Thymus (tissue), 11 donors: ENCODE measurements around the gene CDK11A. TPM values are rescaled to one million over a fixed set of nuclear protein-coding genes. Genes with fewer than 3 reads are reported as not detected.
"Not testable (repeated sequence)": the region's sequence is repeated elsewhere in the genome, so short reads cannot be mapped to it uniquely, and the experiment has no call there.

ENCODE experiments used
- DNase-seq, 9 donors: peaks; one replicate each; pipeline ENCODE4 v3.0.0-alpha.2; 2013; ENCODE audit warnings: low spot score in 9 of 9, low read depth in 6 of 9, missing footprints in 1 of 9
- H3K27ac ChIP-seq, 2 donors: one replicate each; pipeline ENCODE4 v1.5.1; 2013; ENCODE audit warnings: control low read depth in 1 of 2, low read depth in 1 of 2, low read length in 1 of 2, mild to moderate bottlenecking in 1 of 2, moderate library complexity in 1 of 2
- H3K27me3 ChIP-seq, 2 donors: one replicate each; pipeline ENCODE4 v1.5.1; 2013; ENCODE audit warnings: low read length in 1 of 2; ENCODE audit not compliant: control insufficient read depth in 2 of 2, insufficient read depth in 1 of 2
- H3K36me3 ChIP-seq, 2 donors: one replicate each; pipeline ENCODE4 v1.5.1; 2013; ENCODE audit warnings: low read length in 1 of 2, mild to moderate bottlenecking in 1 of 2, moderate library complexity in 1 of 2; ENCODE audit not compliant: control insufficient read depth in 2 of 2, insufficient read depth in 2 of 2
- H3K4me1 ChIP-seq, 2 donors: one replicate each; pipeline ENCODE4 v1.5.1; 2013; ENCODE audit warnings: low read length in 2 of 2; ENCODE audit not compliant: control insufficient read depth in 2 of 2, insufficient read depth in 2 of 2
- H3K4me3 ChIP-seq, 2 donors: one replicate each; pipeline ENCODE4 v1.5.1; 2013; ENCODE audit warnings: low read length in 2 of 2, control low read depth in 1 of 2, mild to moderate bottlenecking in 1 of 2
- H3K9me3 ChIP-seq, 2 donors: one replicate each; pipeline ENCODE4 v1.5.1; 2013; ENCODE audit warnings: low read length in 1 of 2, mild to moderate bottlenecking in 1 of 2; ENCODE audit not compliant: control insufficient read depth in 2 of 2, insufficient read depth in 1 of 2
- WGBS: extraction: QIAGEN DNeasy Blood & Tissue Kit; methylation state at CpG from one replicate; pipeline ENCODE4 v1.1.7; 2013; 5-methylcytosine and 5-hydroxymethylcytosine counted together
- polyA plus RNA-seq: library from polyadenylated mRNA; stranded (reverse); fragments of 200-250 nt; gene quantifications from one replicate; pipeline ENCODE4 v1.2.3, GENCODE V29; 2013
- total RNA-seq: library from RNA; stranded (reverse); fragments of 120-200 nt; gene quantifications from one replicate; pipeline ENCODE4 v1.2.4, GENCODE V29; 2013
- donor health status: healthy.

The CDK11A gene
- total and polyA plus RNA-seq, 2 donors = 19.8 to 52.2 TPM

DNA sequence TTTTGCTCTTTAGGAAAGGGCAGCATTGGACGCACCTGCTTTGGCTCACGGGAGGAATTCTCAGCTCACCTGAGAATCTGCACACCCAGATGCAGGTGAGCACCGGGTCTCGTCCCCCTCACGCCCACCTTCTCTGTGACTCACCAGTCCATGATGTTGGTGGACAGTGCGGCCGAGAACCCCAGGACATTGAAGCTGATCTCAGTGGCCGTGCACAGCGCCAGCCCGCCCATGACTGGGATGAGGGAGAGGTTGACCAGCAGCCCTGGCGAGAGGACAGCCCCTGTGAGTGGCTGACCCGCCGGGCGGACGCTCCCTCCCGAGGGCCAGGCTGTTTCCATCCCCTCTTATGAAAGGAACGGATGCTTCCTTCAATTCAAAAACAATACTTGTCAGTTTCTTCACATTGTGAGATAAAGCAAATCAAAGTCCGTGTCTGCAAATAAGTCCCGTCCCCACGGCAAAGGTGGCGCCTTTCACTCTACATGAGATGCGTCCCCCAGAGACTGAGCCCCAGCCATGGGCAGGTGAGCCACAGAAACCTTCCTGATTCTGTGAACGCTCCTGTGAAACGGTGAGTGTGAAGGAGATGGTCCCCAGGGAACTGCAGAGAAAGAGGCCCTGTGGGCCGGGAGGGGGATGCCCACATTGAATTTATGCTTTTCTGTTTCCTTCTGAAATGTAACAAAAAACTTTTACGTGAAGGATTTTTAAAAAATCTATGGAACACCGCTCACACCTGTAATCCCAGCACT lies 52.6 kb downstream of the CDK11A start:
- H3K27me3 ChIP-seq = no peaks in the 10 kb centered on the region
- WGBS = 91% methylated on average over 27 of the region's 27 CpGs
- H3K4me3 ChIP-seq = no peak overlapping the region
- H3K27ac ChIP-seq = no peak overlapping the region
- no peak for DNase-seq
- peaks cover 51 to 55% of the 10 kb centered on the region in 2 donors for H3K36me3 ChIP-seq
- H3K4me1 ChIP-seq = peaks cover 0 to 2% of the 10 kb centered on the region in 2 donors
- no peaks in the 10 kb centered on the region for H3K9me3 ChIP-seq

DNA sequence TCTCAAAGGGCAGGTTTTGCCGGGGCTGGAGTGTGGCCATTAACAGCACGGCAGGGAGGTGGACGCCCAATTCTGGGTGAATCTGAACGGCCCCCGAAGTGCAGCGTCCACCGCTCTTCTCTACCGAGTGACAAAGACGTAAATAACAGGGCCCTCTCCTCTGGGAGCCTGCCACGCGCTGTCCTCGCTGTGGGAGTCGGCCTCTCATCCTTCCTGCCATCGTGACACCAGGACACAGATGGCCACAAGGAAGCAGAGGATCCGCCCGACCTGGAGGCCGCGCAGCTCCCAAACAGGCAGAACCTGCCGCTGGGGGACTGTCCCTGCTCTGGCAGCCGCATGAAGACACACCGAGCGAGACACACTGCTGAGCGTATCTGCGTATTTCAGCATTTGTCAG lies 53.3 kb downstream of the CDK11A start:
- 98% methylated on average over 24 of the region's 24 CpGs for WGBS
- no peak for DNase-seq
- Histone ChIP-seq H3K27me3 (no peaks in the 10 kb centered on the region), H3K27ac (no peak overlapping the region), H3K4me1 (peaks cover 0 to 2% of the 10 kb centered on the region in 2 donors), H3K9me3 (no peaks in the 10 kb centered on the region), H3K36me3 (peaks cover 57 to 61% of the 10 kb centered on the region in 2 donors), H3K4me3 (no peak overlapping the region)

GRCh38 chr1:1669468-1670440 lies 54.4 kb downstream of the CDK11A start:
- DNase-seq = no peak
- Histone ChIP-seq H3K27ac (no peak overlapping the region), H3K9me3 (no peaks in the 10 kb centered on the region), H3K27me3 (no peaks in the 10 kb centered on the region), H3K4me1 (peaks cover 0 to 2% of the 10 kb centered on the region in 2 donors), H3K36me3 (peaks cover 69 to 70% of the 10 kb centered on the region in 2 donors), H3K4me3 (no peak overlapping the region)
- 98% methylated on average over 43 of the region's 43 CpGs for WGBS

- Histone ChIP-seq H3K27ac (no peak overlapping the region), H3K36me3 (peaks cover 56% of the 10 kb centered on the region in 2 donors), H3K4me1 (peaks cover 0 to 2% of the 10 kb centered on the region in 2 donors), H3K9me3 (no peaks in the 10 kb centered on the region), H3K27me3 (no peaks in the 10 kb centered on the region), H3K4me3 (no peak overlapping the region)
- WGBS = 96% methylated on average over 15 of the region's 15 CpGs
- DNase-seq = no peak
Observed at GRCh38 chr1:1666526-1666925, 57.6 kb downstream of the CDK11A start.

- Histone ChIP-seq H3K4me1 (peaks cover 0 to 2% of the 10 kb centered on the region in 2 donors), H3K36me3 (peaks cover 49% of the 10 kb centered on the region in 2 donors), H3K27ac (no peak overlapping the region), H3K27me3 (no peaks in the 10 kb centered on the region), H3K4me3 (no peak overlapping the region), H3K9me3 (no peaks in the 10 kb centered on the region)
- DNase-seq = no peak
- WGBS = 96% methylated on average over 25 of the region's 25 CpGs
Observed at GRCh38 chr1:1665815-1666251, 58.3 kb downstream of the CDK11A start.

GRCh38 chr1:1664941-1665814 lies 59.0 kb downstream of the CDK11A start:
- no peaks in the 10 kb centered on the region for H3K27me3 ChIP-seq
- H3K36me3 ChIP-seq = peaks cover 45 to 46% of the 10 kb centered on the region in 2 donors
- H3K4me3 ChIP-seq = no peak overlapping the region
- DNase-seq = no peak
- peaks cover 0 to 2% of the 10 kb centered on the region in 2 donors for H3K4me1 ChIP-seq
- 96% methylated on average over 27 of the region's 27 CpGs for WGBS
- no peak overlapping the region for H3K27ac ChIP-seq
- no peaks in the 10 kb centered on the region for H3K9me3 ChIP-seq

DNA sequence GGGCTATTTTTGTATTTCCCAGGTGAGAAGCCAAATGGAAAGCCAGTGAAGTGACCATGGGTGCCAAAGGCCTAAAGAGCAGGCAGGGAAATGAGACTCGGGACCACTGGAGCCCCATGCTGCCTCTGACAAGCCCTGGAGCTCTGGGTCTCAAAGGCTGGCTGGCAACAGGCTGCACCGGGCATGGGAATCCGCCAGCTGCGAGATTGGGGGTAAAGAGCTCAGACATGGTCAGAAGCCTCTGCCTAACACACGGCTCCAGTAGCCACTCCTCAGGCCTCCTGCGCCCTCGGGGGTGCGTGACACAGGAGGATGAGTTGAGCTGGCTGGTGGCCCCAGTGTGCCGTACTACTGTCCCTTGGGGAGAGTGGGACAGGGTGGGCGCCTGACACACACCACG lies 59.8 kb downstream of the CDK11A start:
- not testable (repeated sequence) for H3K4me1 ChIP-seq, H3K27me3 ChIP-seq, H3K27ac ChIP-seq, H3K9me3 ChIP-seq, H3K4me3 ChIP-seq, DNase-seq
- WGBS = 87% methylated on average over 7 of the region's 11 CpGs
- peaks cover 36 to 38% of the 10 kb centered on the region in 2 donors for H3K36me3 ChIP-seq

DNA sequence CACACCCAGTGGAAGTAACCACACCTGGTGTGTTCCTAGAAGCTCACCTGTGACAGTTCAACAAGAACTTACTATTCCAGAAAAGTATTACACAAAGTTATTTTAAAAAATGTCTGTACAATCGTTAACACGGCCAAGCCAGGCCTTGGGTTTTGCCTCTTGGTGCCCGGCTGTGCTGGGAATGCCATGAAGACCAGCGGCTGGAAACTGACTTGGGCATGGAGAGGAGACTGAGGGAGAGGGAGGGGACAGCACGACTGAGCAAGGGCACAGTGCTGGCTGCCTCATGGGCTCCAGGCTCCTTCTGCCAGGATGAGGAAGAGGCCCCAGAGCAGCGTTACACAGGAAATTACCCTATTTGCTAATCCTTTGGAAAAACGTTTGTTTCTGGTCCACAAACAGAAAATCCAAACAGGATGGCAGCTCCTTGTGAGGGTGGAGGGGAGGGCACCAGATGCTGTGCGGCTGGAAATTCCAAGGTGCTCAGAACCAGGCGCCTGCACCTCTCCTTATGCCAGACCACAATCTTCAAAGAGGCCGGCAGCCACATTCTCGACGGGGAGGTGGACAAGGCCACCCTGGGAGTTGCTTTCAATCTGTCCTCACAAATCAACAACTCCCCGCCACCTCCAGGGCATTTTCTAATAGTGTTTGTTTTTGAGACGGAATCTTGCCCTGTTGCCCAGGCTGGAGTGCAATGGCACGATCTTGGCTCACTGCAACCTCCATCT lies 61.2 kb downstream of the CDK11A start:
- not testable (repeated sequence) for H3K27me3 ChIP-seq, H3K4me3 ChIP-seq, H3K9me3 ChIP-seq, DNase-seq, H3K4me1 ChIP-seq, H3K27ac ChIP-seq
- WGBS = 89% methylated on average over 15 of the region's 15 CpGs
- peaks cover 25 to 27% of the 10 kb centered on the region in 2 donors for H3K36me3 ChIP-seq
